GM20000 (cell line): ENCODE results near the gene C1R.

Experiments
- DNase-seq: peaks from one replicate; pipeline ENCODE4 v3.0.0; 2012; ENCODE audit warnings: low spot score
- TF ChIP-seq, protein P1 (sequence below): IDR thresholded peaks from 2 replicates; pipeline ENCODE4 v1.5.1; 2012; ENCODE audit warnings: mild to moderate bottlenecking, control low read depth; ENCODE audit errors: extremely low read depth, missing control alignments

C1R gene

DNA sequence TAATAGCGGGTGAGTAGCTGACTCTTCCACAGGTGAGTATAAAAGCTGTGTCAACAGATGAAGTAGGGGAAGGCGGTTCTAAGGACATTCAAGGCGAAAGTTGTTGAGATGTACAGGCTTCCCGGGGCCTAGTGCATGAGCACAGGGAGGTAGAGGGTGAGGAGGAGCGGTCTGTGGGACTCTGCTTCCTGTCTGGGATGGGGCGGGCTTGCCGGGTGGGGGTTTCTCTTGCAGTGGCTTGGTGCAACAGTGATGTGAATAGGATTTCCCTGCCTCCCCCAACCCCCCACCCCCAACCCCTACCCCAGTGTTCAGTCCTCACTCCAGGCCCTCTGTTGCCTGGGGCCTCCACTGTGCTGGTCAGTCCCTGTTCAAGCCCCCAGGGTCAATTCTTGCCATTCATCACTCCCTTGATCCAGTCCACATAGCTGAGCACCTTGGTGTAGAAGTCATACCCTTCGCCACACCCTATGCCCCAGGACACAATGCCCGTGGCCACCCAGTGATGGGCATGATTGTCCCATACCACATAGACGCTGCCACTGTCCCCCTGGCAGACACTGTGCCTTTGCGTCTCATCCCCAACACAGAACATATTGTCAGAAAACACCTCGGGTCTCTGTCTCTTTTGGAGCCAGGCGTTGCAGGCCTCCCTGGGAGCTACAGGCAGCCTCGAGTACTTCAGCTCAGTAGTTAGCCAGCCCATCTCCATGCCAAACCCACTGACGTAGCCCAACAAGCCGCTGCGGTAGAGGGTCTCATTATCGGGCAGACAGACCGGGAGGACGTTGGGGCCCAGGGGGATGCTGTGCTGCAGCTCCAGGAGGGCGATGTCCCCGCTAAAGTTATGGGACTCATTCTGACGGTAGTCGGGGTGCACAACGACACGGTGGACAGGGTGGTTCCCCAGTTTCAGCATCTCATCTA, 4.0 kb upstream of the C1R start:
- no peak for DNase-seq
- TF ChIP-seq, protein P1, sequence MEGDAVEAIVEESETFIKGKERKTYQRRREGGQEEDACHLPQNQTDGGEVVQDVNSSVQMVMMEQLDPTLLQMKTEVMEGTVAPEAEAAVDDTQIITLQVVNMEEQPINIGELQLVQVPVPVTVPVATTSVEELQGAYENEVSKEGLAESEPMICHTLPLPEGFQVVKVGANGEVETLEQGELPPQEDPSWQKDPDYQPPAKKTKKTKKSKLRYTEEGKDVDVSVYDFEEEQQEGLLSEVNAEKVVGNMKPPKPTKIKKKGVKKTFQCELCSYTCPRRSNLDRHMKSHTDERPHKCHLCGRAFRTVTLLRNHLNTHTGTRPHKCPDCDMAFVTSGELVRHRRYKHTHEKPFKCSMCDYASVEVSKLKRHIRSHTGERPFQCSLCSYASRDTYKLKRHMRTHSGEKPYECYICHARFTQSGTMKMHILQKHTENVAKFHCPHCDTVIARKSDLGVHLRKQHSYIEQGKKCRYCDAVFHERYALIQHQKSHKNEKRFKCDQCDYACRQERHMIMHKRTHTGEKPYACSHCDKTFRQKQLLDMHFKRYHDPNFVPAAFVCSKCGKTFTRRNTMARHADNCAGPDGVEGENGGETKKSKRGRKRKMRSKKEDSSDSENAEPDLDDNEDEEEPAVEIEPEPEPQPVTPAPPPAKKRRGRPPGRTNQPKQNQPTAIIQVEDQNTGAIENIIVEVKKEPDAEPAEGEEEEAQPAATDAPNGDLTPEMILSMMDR: no peak

DNA sequence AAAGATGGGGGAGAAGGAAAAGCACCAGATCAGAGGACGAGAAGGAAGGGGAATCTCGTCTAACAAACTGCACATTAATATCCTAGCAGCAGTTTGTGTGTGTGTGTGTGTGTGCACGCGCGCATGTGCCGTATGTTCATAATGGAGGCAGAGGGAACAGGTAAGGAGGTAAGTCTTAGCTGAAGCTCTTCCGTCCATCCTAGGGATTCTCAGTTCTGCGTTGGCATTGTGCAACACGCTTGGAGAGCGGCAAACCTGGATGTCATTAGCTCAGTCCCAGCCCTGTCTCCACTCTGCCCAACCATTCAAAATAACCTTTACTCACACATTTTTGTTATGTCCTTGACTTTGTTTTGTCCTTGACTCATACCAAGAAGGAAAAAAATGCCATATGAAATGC, 1.6 kb upstream of the C1R start:
- TF ChIP-seq, protein P1: no peak
- no peak for DNase-seq

DNA sequence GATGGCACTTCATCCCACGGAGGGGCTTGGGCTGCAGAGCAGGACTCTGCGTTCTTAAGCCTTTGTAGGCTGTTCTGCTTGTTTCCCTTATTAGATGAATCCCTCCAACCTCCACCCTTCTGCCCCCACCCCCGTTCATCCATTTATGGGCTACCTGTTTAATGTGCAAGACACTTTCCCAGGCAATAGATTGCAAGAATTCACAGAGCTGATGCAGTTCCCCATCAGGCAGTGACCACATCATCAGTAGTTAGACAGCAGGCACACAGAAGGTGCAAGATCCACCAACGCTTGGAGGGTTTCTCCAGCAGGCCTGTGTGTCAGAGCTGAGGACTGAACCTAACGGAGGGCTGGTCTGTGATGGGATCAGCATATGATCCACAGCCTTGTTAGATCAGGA, 1.2 kb upstream of the C1R start:
- DNase-seq: no peak
- TF ChIP-seq, protein P1: no peak

DNA sequence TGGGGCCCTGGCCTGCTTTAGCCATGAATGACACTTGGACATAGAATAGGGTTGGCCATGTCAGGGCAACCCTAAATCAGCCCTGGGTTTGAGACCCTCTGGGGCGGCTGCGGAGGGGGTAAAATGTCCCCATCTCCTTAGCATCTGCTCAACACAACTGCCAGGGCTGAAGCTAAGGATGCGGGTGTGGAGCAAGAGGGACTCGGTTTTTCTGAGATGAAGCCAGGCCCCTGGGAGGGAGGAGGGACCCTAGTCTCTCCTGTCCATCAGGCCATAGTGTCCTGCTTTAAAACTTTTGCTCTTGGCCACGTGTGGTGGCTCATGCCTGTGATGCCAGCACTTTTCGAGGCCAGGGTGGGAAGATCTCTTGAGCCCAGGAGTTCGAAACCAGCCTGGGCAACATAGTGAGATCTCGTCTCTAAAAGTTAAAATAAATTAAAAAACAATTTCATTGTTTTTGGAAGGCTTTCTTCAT, 778 bp upstream of the C1R start:
- DNase-seq: no peak
- TF ChIP-seq, protein P1: no peak

- DNase-seq: no peak
- TF ChIP-seq, protein P1: no peak
Observed at GRCh38 chr12:7091660-7092228, 501 bp downstream of the C1R start.

- TF ChIP-seq, protein P1: no peak
- DNase-seq: no peak
Observed at GRCh38 chr12:7091171-7091570, 1.1 kb downstream of the C1R start.

- TF ChIP-seq, protein P1: no peak
- no peak for DNase-seq
Observed at GRCh38 chr12:7090222-7090998, 1.8 kb downstream of the C1R start.
